Progenitor cell of endocrine pancreas (in vitro differentiated cells): ENCODE measurements around the gene RPS16. TPM values are rescaled to one million over a fixed set of nuclear protein-coding genes. Genes with fewer than 3 reads are reported as not detected.

Source experiments
- DNase-seq: peaks from one replicate; pipeline ENCODE4 v3.0.0; 2021; ENCODE audit warnings: low spot score; ENCODE audit not compliant: unreplicated experiment
- H3K27ac Mint-ChIP-seq: 2 replicates; pipeline ENCODE4 v1.8.0; 2021; ENCODE audit warnings: mild to moderate bottlenecking, moderate library complexity, mixed read lengths
- H3K27me3 Mint-ChIP-seq: 2 replicates; pipeline ENCODE4 v1.8.0; 2021; ENCODE audit warnings: mixed read lengths
- H3K36me3 Mint-ChIP-seq: 2 replicates; pipeline ENCODE4 v1.8.0; 2022; ENCODE audit warnings: mixed read lengths; ENCODE audit not compliant: insufficient read depth
- H3K4me1 Mint-ChIP-seq: 2 replicates; pipeline ENCODE4 v1.8.0; 2021; ENCODE audit warnings: low read depth, mixed read lengths
- H3K4me3 Mint-ChIP-seq: 2 replicates; pipeline ENCODE4 v1.8.0; 2021; ENCODE audit warnings: low read depth, mild to moderate bottlenecking, moderate library complexity, mixed read lengths
- H3K9me3 Mint-ChIP-seq: 2 replicates; pipeline ENCODE4 v1.8.0; 2021; ENCODE audit warnings: low read depth, mixed read lengths
- CTCF ChIP-seq: fragments of 200-600 bp; sonication (generic); IDR thresholded peaks from one replicate; pipeline ENCODE4 v1.5.0; 2021; ENCODE audit warnings: antibody characterized with exemption, mild to moderate bottlenecking; ENCODE audit not compliant: unreplicated experiment
- total RNA-seq: library from RNA; stranded (reverse); gene quantifications from 2 replicates; pipeline ENCODE4 v1.2.1, GENCODE V29; 2021

RPS16 gene
- total RNA-seq, 1 donor from 2014 or later: 1,449 TPM

GRCh38 chr19:39400061-39400460, 35.7 kb downstream of the RPS16 start:
- Mint-ChIP-seq H3K27me3 (no peaks in the 10 kb centered on the region), H3K36me3 (peaks cover 3% of the 10 kb centered on the region), H3K4me1 (peaks cover 24% of the 10 kb centered on the region), H3K4me3 (no peak overlapping the region), H3K9me3 (no peaks in the 10 kb centered on the region), H3K27ac (no peak overlapping the region)
- no peak for DNase-seq
- no peak for TF ChIP-seq CTCF

- H3K4me3 Mint-ChIP-seq: no peak overlapping the region
- TF ChIP-seq CTCF: no peak
- no peak for DNase-seq
- no peaks in the 10 kb centered on the region for H3K27me3 Mint-ChIP-seq
- peaks cover 24% of the 10 kb centered on the region for H3K4me1 Mint-ChIP-seq
- H3K27ac Mint-ChIP-seq: peak overlapping the region; percentile 69
- H3K36me3 Mint-ChIP-seq: peaks cover 4% of the 10 kb centered on the region
- H3K9me3 Mint-ChIP-seq: no peaks in the 10 kb centered on the region
These were observed 36.1 kb downstream of the RPS16 start for GRCh38 chr19:39399668-39400050.

GRCh38 chr19:39398297-39398864, 37.4 kb downstream of the RPS16 start:
- DNase-seq: no peak
- peaks cover 20% of the 10 kb centered on the region for H3K4me1 Mint-ChIP-seq
- H3K4me3 Mint-ChIP-seq: no peak overlapping the region
- no peaks in the 10 kb centered on the region for H3K27me3 Mint-ChIP-seq
- peaks cover 4% of the 10 kb centered on the region for H3K36me3 Mint-ChIP-seq
- no peak for TF ChIP-seq CTCF
- no peaks in the 10 kb centered on the region for H3K9me3 Mint-ChIP-seq
- peak overlapping the region; percentile 80 for H3K27ac Mint-ChIP-seq

GRCh38 chr19:39397360-39398296, 38.1 kb downstream of the RPS16 start:
- peak; percentile 98 for TF ChIP-seq CTCF
- Mint-ChIP-seq H3K4me3 (peak overlapping the region; percentile 35), H3K27ac (peak overlapping the region; percentile 80), H3K4me1 (peaks cover 17% of the 10 kb centered on the region), H3K9me3 (no peaks in the 10 kb centered on the region), H3K36me3 (peaks cover 4% of the 10 kb centered on the region), H3K27me3 (no peaks in the 10 kb centered on the region)
- DNase-seq: peak; percentile 84

- Mint-ChIP-seq H3K9me3 (no peaks in the 10 kb centered on the region), H3K27ac (peak within 1 kb of the TSS; percentile 99), H3K27me3 (no peaks in the 10 kb centered on the region), H3K36me3 (peaks cover 19% of the 10 kb centered on the region), H3K4me1 (peaks cover 18% of the 10 kb centered on the region), H3K4me3 (peak within 1 kb of the TSS; percentile 97)
- TF ChIP-seq CTCF: no peak
- peak; percentile 90 for DNase-seq
These were observed 44.9 kb downstream of the RPS16 start, which contains the start of the genes MED29 and PAF1 for GRCh38 chr19:39390751-39391437. Gene MED29, plus strand, starts transcription at chr19:39391378. Its CDS starts 45 bp downstream, at chr19:39391423. Gene PAF1, minus strand, starts transcription at chr19:39391106. Its CDS starts 242 bp downstream, at chr19:39390864.
